ENCODE results near the gene CHST8. TPM values are rescaled to one million over a fixed set of nuclear protein-coding genes. Genes with fewer than 3 reads are reported as not detected.

Gene CHST8
- total and polyA plus RNA-seq, 2 of the 13 experiments (the other 11 are each of a cell fraction or from before 2014, with no cell fraction given): not detected

GRCh38 chr19:33740811-33741396 lies 119.2 kb downstream of the CHST8 start:
- Histone ChIP-seq H3K36me3 (replicated peaks in 1 of 2; ENCODE audit: control insufficient read depth in 1 of 2, insufficient read depth in 2 of 2, low read length in 2 of 2) (no peaks in the 10 kb centered on the region), H3K9me3 (ENCODE audit: low read length) (no peaks in the 10 kb centered on the region), H3K27me3 (ENCODE audit: control insufficient read depth in 1 of 2, insufficient read depth in 2 of 2, low read length in 2 of 2) (no peaks in the 10 kb centered on the region; a peak in 2 of 5 replicates), H3K4me2 (ENCODE audit: low read depth, low read length) (no peak overlapping the region), H2AFZ (ENCODE audit: low read length) (no peak overlapping the region), H3K9ac (ENCODE audit: insufficient read depth, low read depth, low read length) (no peak overlapping the region), H3K4me1 (ENCODE audit: insufficient read depth, low read length) (no peaks in the 10 kb centered on the region), H3K4me3 (replicated peaks in 1 of 3; ENCODE audit: insufficient read depth in 1 of 3, low read depth in 2 of 3, low read length in 3 of 3) (no peak overlapping the region), H3K79me2 (ENCODE audit: insufficient read depth, low read length) (no peaks in the 10 kb centered on the region), H3K27ac (ENCODE audit: extremely low read length, insufficient read depth, low read length) (no peak overlapping the region), H4K20me1 (ENCODE audit: insufficient read depth, low read length) (no peaks in the 10 kb centered on the region)
- BruUV-seq (replicated peaks): no TSS peak
- peak; percentile 31 for DNase-seq (ENCODE audit: low spot score)
- no peak for FAIRE-seq
- intact Hi-C loops (cut with micrococcal nuclease; ENCODE audit: unreplicated experiment): no loop called here
- in situ Hi-C loops (cut with HindIII; ENCODE audit: extremely low pct_ligation_motif_present, low pct_unique_long_range_greater_than_20kb): no loop called here
- ATAC-seq: peak; percentile 56; the same call in 2 of the 3 replicates
- ChIA-PET CTCF (ENCODE audit: low intra/inter-chr PET ratio, low total read pairs) (interaction anchor here (0.7 kb wide), 1 partner anchor 37 kb away, joined by 3 read pairs; no protein-coding TSS in a partner anchor), POLR2A (no interaction called here)
- WGBS (ENCODE audit: low lambda C conversion rate): 8% methylated on average over 3 of the region's 9 CpGs
- TF ChIP-seq THAP11 (CRISPR knock-in tag; IDR thresholded peaks at IDR 0.05): peak; percentile 47; the same call in 1 of the 2 replicates
- peak; percentile 72 for TF ChIP-seq NKX3-1 (CRISPR knock-in tag; IDR thresholded peaks at IDR 0.05)
- no peak for TF ChIP-seq POLR2A (IDR thresholded peaks at IDR 0.05; ENCODE audit: insufficient read depth in 1 of 2, low read depth in 2 of 2, low read length in 2 of 2)
- TF ChIP-seq CREB3 (CRISPR knock-in tag; IDR thresholded peaks at IDR 0.05): no peak
- 0 out of 2 replicates have a peak, but pooled peaks have one; percentile 19 for TF ChIP-seq ARNTL (CRISPR knock-in tag; IDR thresholded peaks at IDR 0.05)
- 0 out of 2 replicates have a peak, but pooled peaks have one; percentile 65 for TF ChIP-seq HOXA5 (CRISPR knock-in tag; IDR thresholded peaks at IDR 0.05)
- no peak for TF ChIP-seq ZFAT (CRISPR knock-in tag; conservative IDR thresholded peaks at IDR 0.05)
- TF ChIP-seq ZNF142 (CRISPR knock-in tag; IDR thresholded peaks at IDR 0.05): peak; percentile 75; the same call in 1 of the 2 replicates
- 0 out of 2 replicates have a peak, but pooled peaks have one; percentile 77 for TF ChIP-seq ZFP37 (CRISPR knock-in tag; IDR thresholded peaks at IDR 0.05; ENCODE audit: borderline replicate concordance)
- no peak for TF ChIP-seq REPIN1 (CRISPR knock-in tag; IDR thresholded peaks at IDR 0.05; ENCODE audit: borderline replicate concordance, low read depth)
- TF ChIP-seq KAT2B (IDR thresholded peaks at IDR 0.05; ENCODE audit: borderline replicate concordance, low read depth, low read length): no peak
- TF ChIP-seq ZNF296 (CRISPR knock-in tag; conservative IDR thresholded peaks at IDR 0.05): no peak
- TF ChIP-seq RXRB (CRISPR knock-in tag; IDR thresholded peaks at IDR 0.05; ENCODE audit: borderline replicate concordance): peak; percentile 43; the same call in 1 of the 2 replicates
- 0 out of 2 replicates have a peak, but pooled peaks have one; percentile 41 for TF ChIP-seq ZNF83 (CRISPR knock-in tag; IDR thresholded peaks at IDR 0.05; ENCODE audit: borderline replicate concordance)
- 0 out of 2 replicates have a peak, but pooled peaks have one; percentile 41 for TF ChIP-seq ZNF792 (CRISPR knock-in tag; IDR thresholded peaks at IDR 0.05)
- TF ChIP-seq YEATS4 (CRISPR knock-in tag; IDR thresholded peaks at IDR 0.05; ENCODE audit: borderline replicate concordance): no peak
- 0 out of 2 replicates have a peak, but pooled peaks have one; percentile 26 for TF ChIP-seq HMG20B (CRISPR knock-in tag; conservative IDR thresholded peaks at IDR 0.05)

All from HepG2 (cell line).